GM23338 (cell line): ENCODE results near the gene MICAL3.

Source experiments
- CTCF ChIP-seq, 2 experiments: fragments of 200-600 bp in 1 of 2; sonication (generic) in 1 of 2; conservative IDR thresholded peaks; 2 replicates each; pipeline versions ENCODE4 v1.5.1 to v1.6.1; 2016 to 2017; ENCODE audit warnings: antibody characterized with exemption in 2 of 2, low read depth in 2 of 2, mild to moderate bottlenecking in 2 of 2, moderate library complexity in 1 of 2
- EZH2 ChIP-seq: fragments of 200-600 bp; sonication (generic); IDR thresholded peaks from one replicate; pipeline ENCODE4 v1.8.0; 2017; ENCODE audit warnings: antibody characterized with exemption, mild to moderate bottlenecking, low read depth; ENCODE audit not compliant: unreplicated experiment
- EZH2phosphoT487 ChIP-seq: fragments of 200-600 bp; sonication (generic); IDR thresholded peaks from one replicate; pipeline ENCODE4 v1.8.1; 2018; ENCODE audit warnings: antibody characterized with exemption; ENCODE audit not compliant: unreplicated experiment
- POLR2AphosphoS5 ChIP-seq: IDR thresholded peaks from 2 replicates; pipeline ENCODE4 v1.6.1; 2016; ENCODE audit warnings: antibody characterized with exemption, low read depth
- REST ChIP-seq: IDR thresholded peaks from one replicate; pipeline ENCODE4 v1.6.1; 2018; ENCODE audit warnings: antibody characterized with exemption; ENCODE audit not compliant: unreplicated experiment
- STAT1 ChIP-seq: IDR thresholded peaks from one replicate; pipeline ENCODE4 v1.6.1; 2016; ENCODE audit warnings: antibody characterized with exemption; ENCODE audit not compliant: unreplicated experiment
- ZNF331 ChIP-seq: fragments of 250-450 bp; sonication (Bioruptor Pico); IDR thresholded peaks from 2 replicates; pipeline ENCODE4 v1.5.0; 2020; ENCODE audit warnings: low read depth, mild to moderate bottlenecking, moderate library complexity

GRCh38 chr22:18067121-18067520, 42.8 kb upstream of the MICAL3 start:
- TF ChIP-seq CTCF (conservative IDR thresholded peaks at IDR 0.05; ENCODE audit: low read depth in 2 of 2), result no peak
- TF ChIP-seq STAT1, result no peak
- TF ChIP-seq EZH2, result no peak
- no peak for TF ChIP-seq POLR2AphosphoS5
- TF ChIP-seq REST, result no peak
- no peak for TF ChIP-seq EZH2phosphoT487
- TF ChIP-seq ZNF331 (CRISPR knock-in tag), result no peak
